NT2/D1 (cell line): Measurements from ENCODE around the gene TRAPPC3.

Source experiments
- DNase-seq: peaks from one replicate; pipeline ENCODE4 v3.0.0-alpha.2; 2011; ENCODE audit warnings: low read depth, low spot score
- H3K27me3 ChIP-seq: 2 replicates; pipeline ENCODE4 v1.6.0; 2011; ENCODE audit warnings: mild to moderate bottlenecking; ENCODE audit not compliant: insufficient read length, insufficient read depth
- H3K36me3 ChIP-seq: 2 replicates; pipeline ENCODE4 v1.6.1; 2011; ENCODE audit warnings: mild to moderate bottlenecking, low read length, mixed read lengths; ENCODE audit not compliant: insufficient read depth, insufficient read length
- H3K4me1 ChIP-seq: 2 replicates; pipeline ENCODE4 v1.5.1; 2011; ENCODE audit not compliant: insufficient read depth, insufficient read length
- H3K4me3 ChIP-seq: 2 replicates; pipeline ENCODE4 v1.5.1; 2011; ENCODE audit warnings: low read depth; ENCODE audit not compliant: insufficient read length
- H3K9ac ChIP-seq: 2 replicates; pipeline ENCODE4 v1.6.0; 2011; ENCODE audit warnings: low read depth; ENCODE audit not compliant: insufficient read length
- H3K9me3 ChIP-seq: 2 replicates; pipeline ENCODE4 v1.5.1; 2011; ENCODE audit warnings: mild to moderate bottlenecking, low read length; ENCODE audit not compliant: insufficient read depth
- SUZ12 ChIP-seq: IDR thresholded peaks from 2 replicates; pipeline ENCODE4 v1.6.1; 2011; ENCODE audit not compliant: insufficient read length, insufficient read depth; ENCODE audit errors: extremely low read depth
- YY1 ChIP-seq: IDR thresholded peaks from 2 replicates; pipeline ENCODE4 v1.6.1; 2011; ENCODE audit not compliant: insufficient read length, insufficient read depth
- ZNF274 ChIP-seq: IDR thresholded peaks from 2 replicates; pipeline ENCODE4 v1.6.1; 2011; ENCODE audit warnings: mild to moderate bottlenecking, low read depth, low read length

TRAPPC3 gene

DNA sequence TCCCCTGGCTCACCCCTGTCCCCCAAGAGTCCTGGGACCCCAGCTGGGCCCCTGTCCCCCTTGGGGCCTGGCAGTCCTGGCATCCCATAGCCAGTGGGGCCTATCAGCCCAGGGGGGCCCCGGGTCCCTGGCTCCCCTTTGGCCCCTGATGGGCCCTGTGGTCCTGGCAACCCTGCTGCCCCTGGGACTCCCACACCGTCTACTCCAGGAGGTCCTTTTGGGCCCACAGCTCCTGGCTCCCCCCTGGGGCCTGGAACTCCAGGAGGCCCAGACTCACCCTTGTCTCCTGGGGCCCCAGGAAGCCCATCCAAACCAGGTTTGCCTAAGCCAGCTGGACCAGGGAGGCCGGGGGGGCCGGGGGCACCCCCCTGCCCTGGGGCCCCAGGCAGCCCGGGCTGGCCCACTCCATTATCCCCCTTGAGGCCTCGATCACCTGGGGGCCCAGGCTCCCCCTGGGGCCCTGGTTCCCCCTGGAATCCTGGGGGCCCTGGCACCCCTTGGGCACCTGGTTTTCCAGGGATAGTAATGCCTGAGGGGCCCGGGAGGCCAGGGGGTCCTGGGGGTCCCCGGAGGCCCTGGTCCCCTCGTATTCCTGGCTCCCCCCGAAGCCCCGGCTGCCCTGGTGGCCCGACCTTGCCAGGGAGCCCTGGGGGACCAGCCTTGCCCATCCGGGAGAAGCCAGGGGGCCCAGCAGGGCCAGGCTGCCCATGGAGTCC, 50.5 kb downstream of the TRAPPC3 start:
- DNase-seq: no peak
- Histone ChIP-seq H3K9ac (peak overlapping the region; percentile 74), H3K27me3 (no peaks in the 10 kb centered on the region), H3K36me3 (peaks cover 31% of the 10 kb centered on the region), H3K4me3 (no peak overlapping the region), H3K9me3 (no peaks in the 10 kb centered on the region), H3K4me1 (peaks cover 19% of the 10 kb centered on the region)
- TF ChIP-seq YY1 (no peak), SUZ12 (no peak), ZNF274 (no peak)

- Histone ChIP-seq H3K4me1 (peaks cover 19% of the 10 kb centered on the region), H3K36me3 (peaks cover 40% of the 10 kb centered on the region), H3K9ac (peak overlapping the region; percentile 74), H3K4me3 (peak overlapping the region; percentile 9), H3K27me3 (no peaks in the 10 kb centered on the region), H3K9me3 (no peaks in the 10 kb centered on the region)
- no peak for DNase-seq
- TF ChIP-seq ZNF274: no peak
- TF ChIP-seq SUZ12: no peak
- no peak for TF ChIP-seq YY1
Measured at GRCh38 chr1:36097693-36098585, 51.3 kb downstream of the TRAPPC3 start.

DNA sequence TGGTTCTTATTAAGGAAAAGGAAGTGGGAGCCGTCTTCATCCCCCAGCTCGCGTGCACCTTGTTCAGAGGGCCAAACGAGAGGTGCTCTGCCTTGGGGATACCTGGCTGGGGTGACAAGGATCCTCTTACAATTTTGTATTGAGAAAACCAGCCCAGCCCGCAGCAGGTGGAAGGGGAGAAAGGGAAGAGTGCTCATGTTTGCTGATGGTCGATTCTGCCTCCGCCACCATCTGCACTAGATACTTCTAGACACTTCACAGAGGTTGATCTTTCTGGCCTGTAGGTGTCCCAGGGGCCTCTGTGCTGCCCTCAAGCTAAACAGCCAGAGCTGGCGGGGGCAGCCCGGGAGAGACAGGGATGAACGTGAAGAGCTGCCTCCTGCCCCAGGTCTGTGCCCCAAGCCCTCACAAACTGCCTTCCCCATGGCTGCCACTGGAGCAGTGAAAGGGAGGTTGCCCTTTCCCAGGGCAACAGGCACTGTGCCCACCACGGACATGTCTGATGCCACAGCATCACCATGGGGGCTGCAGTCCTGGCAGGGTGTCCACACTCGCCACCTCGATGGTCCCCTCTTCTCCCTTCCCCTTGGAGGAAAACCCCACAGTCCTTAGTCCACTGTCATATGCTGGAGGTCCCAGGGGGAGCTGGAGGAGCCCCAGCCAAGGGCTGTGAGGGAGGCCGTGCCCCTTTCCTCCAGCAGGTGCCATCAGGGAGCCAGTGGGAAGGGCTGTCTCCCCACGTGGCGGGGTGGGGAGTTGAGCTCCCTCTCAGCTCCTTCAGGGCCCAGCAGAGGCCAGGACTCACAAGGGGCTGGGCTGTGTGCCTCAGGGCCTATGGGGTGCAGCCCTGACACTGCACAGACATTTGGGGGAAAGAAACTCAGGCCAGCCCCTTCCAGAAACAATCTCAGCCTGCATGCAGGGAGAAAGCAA, 52.5 kb downstream of the TRAPPC3 start:
- no peaks in the 10 kb centered on the region for H3K9me3 ChIP-seq
- H3K4me1 ChIP-seq: peaks cover 19% of the 10 kb centered on the region
- H3K36me3 ChIP-seq: peaks cover 52% of the 10 kb centered on the region
- H3K4me3 ChIP-seq: no peak overlapping the region
- H3K27me3 ChIP-seq: no peaks in the 10 kb centered on the region
- TF ChIP-seq SUZ12 (no peak), ZNF274 (no peak), YY1 (no peak)
- peak overlapping the region; percentile 58 for H3K9ac ChIP-seq
- peak; percentile 72 for DNase-seq

DNA sequence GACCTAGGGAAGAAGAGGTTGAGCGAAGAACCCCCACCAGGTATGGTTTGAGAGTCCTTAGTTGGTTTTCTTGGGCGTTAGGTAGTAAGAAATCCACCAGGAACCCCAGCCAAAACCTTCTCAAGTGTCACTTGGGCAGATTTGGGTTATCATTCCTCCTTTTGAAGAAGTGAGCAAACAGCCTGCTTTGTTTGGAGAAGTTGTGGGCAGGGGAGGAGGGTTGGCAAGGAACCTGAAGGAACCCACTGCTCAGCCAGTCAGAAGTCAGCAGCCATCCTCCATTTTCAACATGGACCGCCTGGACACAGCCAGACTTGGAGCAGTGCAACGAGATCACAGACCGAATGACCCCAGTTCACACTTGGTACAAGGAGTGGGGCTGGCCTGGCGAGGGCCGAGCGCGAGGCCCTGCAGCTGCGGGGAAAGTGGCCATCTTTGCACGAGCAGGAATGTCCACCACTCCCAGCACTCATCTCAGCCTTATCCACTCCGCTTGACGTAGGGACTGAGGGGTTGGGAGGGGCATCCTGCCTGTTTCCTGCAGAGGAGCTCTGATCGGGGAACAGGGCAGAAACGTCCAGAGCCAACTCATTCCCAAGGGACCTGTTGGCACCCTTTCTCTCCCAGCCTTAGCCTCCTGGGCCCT, 53.4 kb downstream of the TRAPPC3 start:
- H3K27me3 ChIP-seq: no peaks in the 10 kb centered on the region
- H3K9me3 ChIP-seq: no peaks in the 10 kb centered on the region
- no peak overlapping the region for H3K9ac ChIP-seq
- TF ChIP-seq ZNF274: no peak
- no peak for TF ChIP-seq SUZ12
- TF ChIP-seq YY1: no peak
- peaks cover 19% of the 10 kb centered on the region for H3K4me1 ChIP-seq
- no peak for DNase-seq
- H3K4me3 ChIP-seq: no peak overlapping the region
- peaks cover 61% of the 10 kb centered on the region for H3K36me3 ChIP-seq

GRCh38 chr1:36094621-36095061, 54.6 kb downstream of the TRAPPC3 start:
- peaks cover 73% of the 10 kb centered on the region for H3K36me3 ChIP-seq
- peaks cover 23% of the 10 kb centered on the region for H3K4me1 ChIP-seq
- no peak for DNase-seq

DNA sequence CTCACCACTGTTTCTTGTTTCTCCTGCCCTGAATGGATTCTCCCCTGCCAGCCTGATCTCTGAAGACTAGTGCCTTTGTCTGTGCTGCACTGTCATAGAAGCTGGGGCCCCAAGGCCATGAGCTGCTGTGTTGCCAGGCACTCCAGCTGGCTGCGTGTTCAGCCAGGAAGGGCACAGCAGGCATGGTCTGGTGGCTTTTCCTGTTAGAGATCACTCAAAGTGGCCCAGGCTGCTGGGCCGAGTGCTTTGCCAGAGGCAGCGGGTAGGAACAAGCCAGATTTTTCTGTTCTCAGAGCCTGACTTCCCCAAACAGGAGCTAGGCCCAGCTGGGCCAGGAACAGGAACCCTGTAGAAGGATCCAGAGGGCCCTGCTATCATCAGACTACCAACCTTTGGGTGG, 55.4 kb downstream of the TRAPPC3 start:
- TF ChIP-seq SUZ12: no peak
- TF ChIP-seq ZNF274: no peak
- no peak for TF ChIP-seq YY1
- peaks cover 24% of the 10 kb centered on the region for H3K4me1 ChIP-seq
- DNase-seq: no peak
- no peak overlapping the region for H3K4me3 ChIP-seq
- H3K9me3 ChIP-seq: no peaks in the 10 kb centered on the region
- no peak overlapping the region for H3K9ac ChIP-seq
- peaks cover 77% of the 10 kb centered on the region for H3K36me3 ChIP-seq
- no peaks in the 10 kb centered on the region for H3K27me3 ChIP-seq

More at GRCh38 chr1:36094621-36095061, 54.6 kb downstream of the TRAPPC3 start:
- Histone ChIP-seq H3K27me3 (no peaks in the 10 kb centered on the region), H3K9ac (no peak overlapping the region), H3K4me3 (no peak overlapping the region), H3K9me3 (no peaks in the 10 kb centered on the region)
- TF ChIP-seq YY1 (no peak), ZNF274 (no peak), SUZ12 (no peak)
